LNCaP clone FGC (cell line): ENCODE results near the gene TXNRD2.

Experiments used
- DNase-seq: peaks from one replicate; pipeline ENCODE4 v3.0.0-alpha.2; 2011; ENCODE audit warnings: low read depth
- H3K4me3 ChIP-seq: 2 replicates; pipeline ENCODE4 v1.5.1; 2011; ENCODE audit warnings: mild to moderate bottlenecking, low read depth, low read length, control low read depth
- CTCF ChIP-seq: IDR thresholded peaks from 2 replicates; pipeline ENCODE4 v1.5.1; 2012; ENCODE audit warnings: mild to moderate bottlenecking; ENCODE audit not compliant: control insufficient read depth, insufficient read depth; ENCODE audit errors: extremely low read depth

The TXNRD2 gene

GRCh38 chr22:19904174-19904856 is 37.3 kb downstream of the TXNRD2 start:
- H3K4me3 ChIP-seq = no peak overlapping the region
- no peak for TF ChIP-seq CTCF
- DNase-seq = no peak

GRCh38 chr22:19903513-19903912 is 38.1 kb downstream of the TXNRD2 start:
- H3K4me3 ChIP-seq = no peak overlapping the region
- no peak for TF ChIP-seq CTCF
- DNase-seq = no peak

- H3K4me3 ChIP-seq = no peak overlapping the region
- TF ChIP-seq CTCF = no peak
- no peak for DNase-seq
Observed at GRCh38 chr22:19903031-19903430, 38.6 kb downstream of the TXNRD2 start.

- no peak for DNase-seq
- no peak overlapping the region for H3K4me3 ChIP-seq
- TF ChIP-seq CTCF = no peak
Observed at GRCh38 chr22:19902245-19902715, 39.3 kb downstream of the TXNRD2 start.

DNA sequence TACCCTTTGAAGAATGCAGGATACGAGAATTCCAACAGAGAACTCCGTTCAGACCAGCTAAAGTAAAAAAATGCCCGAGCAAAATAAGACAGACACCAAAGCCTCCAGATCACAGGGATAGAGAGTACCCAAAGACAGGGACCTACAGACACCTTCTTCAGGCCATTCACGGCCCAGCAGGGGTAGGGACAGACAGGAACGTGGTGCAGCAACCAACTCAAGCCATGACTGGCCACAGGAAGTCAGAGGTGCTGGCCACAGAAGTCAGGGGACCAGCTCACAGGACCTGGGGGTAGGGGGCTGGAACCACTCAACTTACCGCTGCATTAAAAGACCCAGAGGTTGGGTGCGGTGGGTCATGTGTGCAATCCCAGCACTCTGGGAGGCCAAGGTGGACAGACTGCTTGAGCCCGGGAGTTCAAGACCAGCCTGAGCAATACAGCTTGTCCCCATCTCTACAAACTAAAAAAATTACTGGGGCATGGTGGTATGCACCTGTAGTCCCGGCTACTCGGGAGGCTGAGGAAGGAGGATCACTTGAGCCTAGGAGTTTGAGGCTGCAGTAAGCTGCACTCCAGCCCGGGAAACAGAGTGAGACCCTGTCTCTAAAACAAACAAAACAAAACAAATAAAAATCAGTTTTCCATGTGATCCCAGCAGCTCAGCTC is 39.9 kb downstream of the TXNRD2 start:
- H3K4me3 ChIP-seq = no peak overlapping the region
- TF ChIP-seq CTCF = no peak
- DNase-seq = no peak

DNA sequence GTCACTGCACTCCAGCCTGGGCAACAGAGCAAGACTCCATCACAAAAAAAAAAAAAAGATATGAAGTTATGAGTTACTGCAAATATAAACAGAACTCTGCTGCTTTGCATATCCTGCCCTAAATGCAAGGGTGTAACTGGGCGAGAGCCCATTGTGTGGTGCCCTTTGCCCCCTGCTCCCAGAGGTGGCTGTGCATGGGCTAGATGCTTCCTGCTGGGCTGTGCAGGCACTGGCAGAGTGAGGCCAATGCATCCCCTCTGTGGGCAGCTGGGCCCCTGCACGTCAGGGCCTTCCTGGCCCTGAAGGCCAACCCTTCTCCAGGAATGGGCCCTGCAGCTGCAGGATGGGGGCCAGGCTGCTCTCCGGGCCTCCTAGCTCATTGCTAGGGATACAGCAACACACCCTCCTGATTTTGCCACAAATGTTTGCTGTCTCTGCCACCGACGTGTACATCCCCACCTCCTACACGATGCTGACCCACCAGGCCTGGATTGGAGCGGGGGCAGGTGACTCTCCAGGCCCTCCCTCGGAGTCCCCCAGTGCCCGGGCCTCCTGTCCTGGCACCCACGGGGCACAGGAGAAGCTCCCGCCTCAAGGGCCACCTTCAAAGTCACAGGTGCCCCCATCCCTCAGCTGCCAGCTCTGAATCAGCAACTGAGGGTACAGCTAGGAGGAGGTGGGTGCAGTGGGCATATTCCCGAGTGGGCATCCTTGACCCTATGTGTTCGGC is 40.7 kb downstream of the TXNRD2 start:
- TF ChIP-seq CTCF = no peak
- no peak overlapping the region for H3K4me3 ChIP-seq
- DNase-seq = no peak
